Subcutaneous adipose tissue (tissue), 4 donors: ENCODE results near the gene THSD7B. TPM values are rescaled to one million over a fixed set of nuclear protein-coding genes. Genes with fewer than 3 reads are reported as not detected.

ENCODE experiments used
- total RNA-seq, 4 donors: library from RNA; depleted of rRNA; stranded (reverse); fragments of >200 nt; gene quantifications; one replicate each; pipeline ENCODE4 v1.1.0, GENCODE V29; 2016
- TF ChIP-seq, protein P1 (sequence below): fragments of 450-650 bp; IDR thresholded peaks from one replicate; pipeline ENCODE4 v1.5.1; 2016; ENCODE audit warnings: low read depth, mild to moderate bottlenecking, control low read depth, antibody characterized with exemption, moderate library complexity

THSD7B gene
- total RNA-seq, 4 donors from 2014 or later: 2.0 to 5.1 (median 2.8) TPM

DNA sequence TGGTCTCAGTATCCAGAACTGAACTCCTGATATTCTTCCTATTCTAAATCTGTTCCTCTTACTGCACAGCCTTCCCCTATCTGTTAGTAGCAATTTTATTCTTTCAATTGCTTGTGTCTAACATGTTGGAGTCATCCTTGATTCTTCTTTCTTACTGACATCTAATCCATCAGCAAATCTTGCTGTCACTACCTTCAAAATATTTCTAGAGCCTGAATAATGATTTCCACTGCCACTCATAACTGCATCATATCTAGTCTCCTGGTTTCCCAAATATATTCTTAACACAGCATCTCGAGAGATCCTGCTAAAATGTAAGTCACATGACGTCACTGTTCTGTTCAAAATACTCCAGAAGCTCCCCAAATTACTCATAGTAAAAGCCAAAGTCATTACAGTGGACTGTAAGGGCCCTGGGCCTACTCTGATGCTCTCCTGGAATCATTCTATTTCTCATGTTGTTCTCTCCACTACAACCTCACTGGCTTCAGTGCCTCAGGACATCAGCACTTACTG lies 95.2 kb downstream of the THSD7B start:
- TF ChIP-seq, protein P1, sequence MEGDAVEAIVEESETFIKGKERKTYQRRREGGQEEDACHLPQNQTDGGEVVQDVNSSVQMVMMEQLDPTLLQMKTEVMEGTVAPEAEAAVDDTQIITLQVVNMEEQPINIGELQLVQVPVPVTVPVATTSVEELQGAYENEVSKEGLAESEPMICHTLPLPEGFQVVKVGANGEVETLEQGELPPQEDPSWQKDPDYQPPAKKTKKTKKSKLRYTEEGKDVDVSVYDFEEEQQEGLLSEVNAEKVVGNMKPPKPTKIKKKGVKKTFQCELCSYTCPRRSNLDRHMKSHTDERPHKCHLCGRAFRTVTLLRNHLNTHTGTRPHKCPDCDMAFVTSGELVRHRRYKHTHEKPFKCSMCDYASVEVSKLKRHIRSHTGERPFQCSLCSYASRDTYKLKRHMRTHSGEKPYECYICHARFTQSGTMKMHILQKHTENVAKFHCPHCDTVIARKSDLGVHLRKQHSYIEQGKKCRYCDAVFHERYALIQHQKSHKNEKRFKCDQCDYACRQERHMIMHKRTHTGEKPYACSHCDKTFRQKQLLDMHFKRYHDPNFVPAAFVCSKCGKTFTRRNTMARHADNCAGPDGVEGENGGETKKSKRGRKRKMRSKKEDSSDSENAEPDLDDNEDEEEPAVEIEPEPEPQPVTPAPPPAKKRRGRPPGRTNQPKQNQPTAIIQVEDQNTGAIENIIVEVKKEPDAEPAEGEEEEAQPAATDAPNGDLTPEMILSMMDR: no peak

GRCh38 chr2:136863468-136863867 lies 98.1 kb downstream of the THSD7B start:
- TF ChIP-seq, protein P1: no peak

- TF ChIP-seq, protein P1: no peak
Observed at GRCh38 chr2:136863874-136864273, 98.5 kb downstream of the THSD7B start.

DNA sequence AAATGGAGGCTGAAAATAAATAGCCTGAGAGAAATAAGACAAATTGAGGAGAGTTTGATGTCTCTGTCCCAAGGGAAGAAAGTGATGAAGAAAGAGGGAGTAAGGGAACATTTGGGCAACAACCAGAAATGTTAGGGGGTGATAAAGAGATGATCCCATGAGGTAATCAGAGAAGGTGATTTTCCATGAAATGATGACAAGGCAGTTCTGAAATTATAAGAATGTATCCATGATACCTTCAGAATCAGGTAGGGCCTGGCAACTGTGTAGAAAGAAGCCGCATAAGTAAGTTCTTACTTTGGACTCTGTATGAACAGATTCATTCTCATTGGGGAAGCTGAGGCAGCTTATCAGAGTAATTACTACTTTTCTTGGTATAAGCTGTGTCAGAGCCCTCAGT lies 106.1 kb downstream of the THSD7B start:
- TF ChIP-seq, protein P1: no peak

DNA sequence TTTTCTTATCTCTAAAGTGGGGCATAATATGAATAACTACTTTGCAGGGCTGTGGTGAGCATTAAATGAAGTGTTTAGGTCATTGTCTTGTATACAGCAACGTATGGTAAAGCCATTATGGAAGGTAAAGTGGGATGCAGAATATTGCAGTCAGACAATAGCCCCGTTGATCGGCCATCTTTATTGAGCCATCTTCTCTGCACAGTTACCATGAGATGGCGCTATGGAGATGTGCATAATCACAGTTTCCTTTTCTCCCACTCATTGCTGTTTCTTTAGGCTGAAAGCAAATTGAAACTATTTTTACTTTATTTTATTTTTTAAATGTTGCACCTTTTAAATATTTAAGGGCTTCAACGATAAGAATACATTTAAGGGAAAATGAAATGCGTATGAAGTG lies 108.9 kb downstream of the THSD7B start:
- TF ChIP-seq, protein P1: no peak

GRCh38 chr2:136891100-136891499 lies 125.8 kb downstream of the THSD7B start:
- TF ChIP-seq, protein P1: no peak

DNA sequence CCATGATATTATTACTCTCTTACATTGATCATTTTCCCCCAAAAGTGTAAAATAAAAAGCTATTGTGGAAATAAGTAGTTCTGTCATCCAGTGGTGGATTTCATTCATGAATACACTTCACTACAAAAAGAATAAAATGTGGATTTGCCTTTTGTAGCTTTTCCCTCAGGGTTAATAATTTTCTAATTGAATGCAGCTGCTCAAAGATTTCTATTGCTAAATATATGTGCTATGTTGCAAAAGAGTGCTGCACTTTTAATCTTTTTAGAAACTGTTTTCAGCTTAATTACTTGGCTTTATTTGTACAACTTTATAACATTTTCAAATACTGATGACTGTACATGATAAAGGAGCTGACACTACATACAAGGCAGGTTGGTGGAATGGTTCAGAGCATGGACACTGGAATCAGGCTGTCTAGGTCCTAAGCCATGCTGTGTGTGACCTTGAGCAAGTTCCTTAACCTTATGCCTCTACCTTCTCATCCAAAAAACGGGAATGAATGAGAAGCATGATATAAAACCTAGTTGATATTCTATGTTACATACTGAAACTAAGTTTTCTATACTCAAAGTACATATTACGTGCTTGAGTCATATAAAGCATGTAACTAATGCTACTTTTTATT lies 128.8 kb downstream of the THSD7B start:
- TF ChIP-seq, protein P1: no peak
